HEK293T (cell line): Measurements from ENCODE around the gene LMO7.
A peak's percentile ranks its signal among the peaks of the same experiment; 100 is the strongest.

Experiments used
- CTCF ChIA-PET: fragments of 350-600 bp; formaldehyde crosslinking; extraction: SDS; loops from one replicate; lab custom pipeline; 2021; ENCODE audit warnings: antibody characterized with exemption, inconsistent platforms; lab: Yijun Ruan, JAX
- POLR2A ChIA-PET: fragments of 350-600 bp; formaldehyde crosslinking; extraction: SDS; loops from one replicate; lab custom pipeline; 2020; ENCODE audit warnings: antibody characterized with exemption, inconsistent platforms; lab: Yijun Ruan, JAX
- DNase-seq: peaks from one replicate; pipeline ENCODE4 v3.0.0; 2012; ENCODE audit warnings: mixed read lengths; ENCODE audit errors: extremely low spot score
- ARNT ChIP-seq: fragments of 450-650 bp; IDR thresholded peaks from 2 replicates; pipeline ENCODE4 v1.6.1; 2017; ENCODE audit warnings: mild to moderate bottlenecking
- BHLHE40 ChIP-seq: fragments of 450-650 bp; IDR thresholded peaks from 2 replicates; pipeline ENCODE4 v1.6.1; 2016; ENCODE audit warnings: mild to moderate bottlenecking, moderate library complexity, borderline replicate concordance
- CTBP1 ChIP-seq: fragments of 450-650 bp; IDR thresholded peaks from 2 replicates; pipeline ENCODE4 v1.6.1; 2016; ENCODE audit warnings: borderline replicate concordance
- ELF4 ChIP-seq: fragments of 450-650 bp; IDR thresholded peaks from 2 replicates; pipeline ENCODE4 v1.6.1; 2017; ENCODE audit warnings: antibody characterized with exemption
- FOXA1 ChIP-seq: fragments of 450-650 bp; IDR thresholded peaks from 2 replicates; pipeline ENCODE4 v1.6.1; 2016; ENCODE audit warnings: mild to moderate bottlenecking
- FOXK2 ChIP-seq: fragments of 450-650 bp; IDR thresholded peaks from 2 replicates; pipeline ENCODE4 v1.6.1; 2016; ENCODE audit warnings: mild to moderate bottlenecking
- FOXM1 ChIP-seq: fragments of 450-650 bp; IDR thresholded peaks from 2 replicates; pipeline ENCODE4 v1.6.1; 2017; ENCODE audit warnings: mild to moderate bottlenecking, borderline replicate concordance
- HDGF ChIP-seq: fragments of 450-650 bp; IDR thresholded peaks from 2 replicates; pipeline ENCODE4 v1.6.1; 2017; ENCODE audit warnings: antibody characterized with exemption, borderline replicate concordance
- L3MBTL2 ChIP-seq: fragments of 450-650 bp; conservative IDR thresholded peaks from 2 replicates; pipeline ENCODE4 v1.6.1; 2016; ENCODE audit warnings: mild to moderate bottlenecking
- LEF1 ChIP-seq: fragments of 450-650 bp; IDR thresholded peaks from 2 replicates; pipeline ENCODE4 v1.6.1; 2017; ENCODE audit warnings: mild to moderate bottlenecking, borderline replicate concordance
- NFRKB ChIP-seq: fragments of 450-650 bp; IDR thresholded peaks from 2 replicates; pipeline ENCODE4 v1.6.1; 2016; ENCODE audit warnings: mild to moderate bottlenecking, moderate library complexity
- PKNOX1 ChIP-seq: fragments of 450-650 bp; IDR thresholded peaks from 2 replicates; pipeline ENCODE4 v1.6.1; 2016
- SP1 ChIP-seq: fragments of 450-650 bp; IDR thresholded peaks from 2 replicates; pipeline ENCODE4 v1.6.1; 2017
- SUZ12 ChIP-seq: fragments of 450-650 bp; IDR thresholded peaks from 2 replicates; pipeline ENCODE4 v1.6.1; 2016; ENCODE audit warnings: mild to moderate bottlenecking
- TARDBP ChIP-seq: fragments of 450-650 bp; IDR thresholded peaks from 2 replicates; pipeline ENCODE4 v1.6.1; 2016
- ZNF384 ChIP-seq: fragments of 450-650 bp; IDR thresholded peaks from 2 replicates; pipeline ENCODE4 v1.6.1; 2016

LMO7 gene

GRCh38 chr13:75744127-75744526, 108.0 kb downstream of the LMO7 start:
- no peak for DNase-seq
- ChIA-PET POLR2A (no interaction called here), CTCF (no interaction called here)
- TF ChIP-seq ZNF384 = no peak
- TF ChIP-seq SUZ12 = no peak
- no peak for TF ChIP-seq LEF1
- TF ChIP-seq HDGF = no peak
- no peak for TF ChIP-seq PKNOX1
- no peak for TF ChIP-seq ARNT

GRCh38 chr13:75745387-75745786, 109.3 kb downstream of the LMO7 start:
- POLR2A ChIA-PET = no interaction called here
- no peak for DNase-seq
- no peak for TF ChIP-seq NFRKB
- TF ChIP-seq FOXK2 = no peak
- TF ChIP-seq BHLHE40 = no peak
- TF ChIP-seq CTBP1 = no peak
- no peak for TF ChIP-seq SP1
- TF ChIP-seq L3MBTL2 = no peak
- CTCF ChIA-PET = no interaction called here

GRCh38 chr13:75748874-75749273, 112.7 kb downstream of the LMO7 start:
- POLR2A ChIA-PET = no interaction called here
- DNase-seq = no peak
- CTCF ChIA-PET = interaction anchor here (0.6 kb wide), 1 partner anchor 465 kb away, joined by 3 read pairs; no protein-coding TSS in a partner anchor
- TF ChIP-seq FOXM1 (no peak), SUZ12 (no peak), FOXK2 (no peak), L3MBTL2 (no peak), LEF1 (no peak), NFRKB (no peak), ZNF384 (no peak), ARNT (no peak), ELF4 (no peak), PKNOX1 (no peak), FOXA1 (no peak), CTBP1 (no peak), TARDBP (no peak), SP1 (no peak), HDGF (no peak), BHLHE40 (no peak)

- ChIA-PET CTCF (interaction anchor here (0.6 kb wide), 1 partner anchor 10 kb away, joined by 5 read pairs; no protein-coding TSS in a partner anchor), POLR2A (no interaction called here)
- TF ChIP-seq FOXA1 (no peak), HDGF (no peak), PKNOX1 (no peak), ZNF384 (no peak), SUZ12 (no peak), NFRKB (no peak), ELF4 (no peak), L3MBTL2 (no peak)
- DNase-seq = peak; percentile 60
These were observed 113.3 kb downstream of the LMO7 start for GRCh38 chr13:75749407-75749806.

- DNase-seq = no peak
- ChIA-PET POLR2A (no interaction called here), CTCF (interaction anchor here (0.7 kb wide), 1 partner anchor 1152 kb away, joined by 5 read pairs; no protein-coding TSS in a partner anchor)
- TF ChIP-seq ELF4 (no peak), FOXM1 (no peak), TARDBP (no peak), FOXK2 (no peak), BHLHE40 (no peak), SUZ12 (no peak), ARNT (no peak), PKNOX1 (no peak), L3MBTL2 (no peak), SP1 (no peak), FOXA1 (no peak)
These were observed 115.2 kb downstream of the LMO7 start for GRCh38 chr13:75751350-75751749.

GRCh38 chr13:75752826-75753225, 116.7 kb downstream of the LMO7 start:
- ChIA-PET CTCF (no interaction called here), POLR2A (no interaction called here)
- TF ChIP-seq ARNT (no peak), NFRKB (no peak), CTBP1 (no peak), BHLHE40 (no peak), TARDBP (no peak), ELF4 (no peak), HDGF (no peak), SUZ12 (no peak), PKNOX1 (no peak), FOXA1 (no peak), L3MBTL2 (no peak), FOXK2 (no peak)

More at GRCh38 chr13:75752826-75753225, 116.7 kb downstream of the LMO7 start:
- DNase-seq = no peak
